Measurements from ENCODE around the gene ZNF513.

The ZNF513 gene

GRCh38 chr2:27390822-27391679 is 10.5 kb upstream of the ZNF513 start:
- DNase-seq (ENCODE audit: low read depth), result no peak

GRCh38 chr2:27381577-27382181 is 1.1 kb upstream of the ZNF513 start:
- DNase-seq (ENCODE audit: low read depth), result no peak

GRCh38 chr2:27379836-27380625 is 503 bp downstream of the ZNF513 start:
- DNase-seq (ENCODE audit: low read depth), result no peak

GRCh38 chr2:27379383-27379835 is 1.1 kb downstream of the ZNF513 start:
- DNase-seq (ENCODE audit: low read depth), result no peak

- no peak for DNase-seq (ENCODE audit: low read depth)
These were observed 1.7 kb downstream of the ZNF513 start for GRCh38 chr2:27378809-27379290.

- peak; percentile 5 for DNase-seq (ENCODE audit: low read depth)
These were observed 2.3 kb downstream of the ZNF513 start for GRCh38 chr2:27378096-27378808.

GRCh38 chr2:27377618-27378095 is 2.9 kb downstream of the ZNF513 start:
- DNase-seq (ENCODE audit: low read depth), result no peak

- DNase-seq (ENCODE audit: low read depth), result no peak
These were observed 3.5 kb downstream of the ZNF513 start for GRCh38 chr2:27376866-27377617.

GRCh38 chr2:27376151-27376865 is 4.2 kb downstream of the ZNF513 start:
- DNase-seq (ENCODE audit: low read depth), result no peak

GRCh38 chr2:27375513-27376099 is 4.9 kb downstream of the ZNF513 start:
- no peak for DNase-seq (ENCODE audit: low read depth)

GRCh38 chr2:27373567-27373966 is 7.0 kb downstream of the ZNF513 start:
- DNase-seq (ENCODE audit: low read depth), result no peak

- DNase-seq (ENCODE audit: low read depth), result no peak
These were observed 7.6 kb downstream of the ZNF513 start for GRCh38 chr2:27372937-27373336.

GRCh38 chr2:27370816-27371620 is 9.5 kb downstream of the ZNF513 start:
- peak; percentile 10 for DNase-seq (ENCODE audit: low read depth)

GRCh38 chr2:27370026-27370815 is 10.3 kb downstream of the ZNF513 start, which contains the start of the genes EIF2B4 and SNX17:
Gene EIF2B4 (minus strand): TSS chr2:27370338. CDS start chr2:27370314, 24 bp downstream.
Gene SNX17 (plus strand): TSS chr2:27370616. CDS start chr2:27370744, 128 bp downstream.
- peak; percentile 99 for DNase-seq (ENCODE audit: low read depth)

GRCh38 chr2:27369471-27370025 is 11.0 kb downstream of the ZNF513 start:
- DNase-seq (ENCODE audit: low read depth), result peak; percentile 38

GRCh38 chr2:27363933-27364332 is 16.6 kb downstream of the ZNF513 start:
- DNase-seq (ENCODE audit: low read depth), result no peak

GRCh38 chr2:27362678-27363420 is 17.7 kb downstream of the ZNF513 start:
- DNase-seq (ENCODE audit: low read depth), result no peak
